ENCODE data around the gene ZFAND3. TPM values are rescaled to one million over a fixed set of nuclear protein-coding genes. Genes with fewer than 3 reads are reported as not detected.

ZFAND3 gene, protein sequence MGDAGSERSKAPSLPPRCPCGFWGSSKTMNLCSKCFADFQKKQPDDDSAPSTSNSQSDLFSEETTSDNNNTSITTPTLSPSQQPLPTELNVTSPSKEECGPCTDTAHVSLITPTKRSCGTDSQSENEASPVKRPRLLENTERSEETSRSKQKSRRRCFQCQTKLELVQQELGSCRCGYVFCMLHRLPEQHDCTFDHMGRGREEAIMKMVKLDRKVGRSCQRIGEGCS
- total RNA-seq, result 19.2 and 21.4 TPM in 2 replicates

DNA sequence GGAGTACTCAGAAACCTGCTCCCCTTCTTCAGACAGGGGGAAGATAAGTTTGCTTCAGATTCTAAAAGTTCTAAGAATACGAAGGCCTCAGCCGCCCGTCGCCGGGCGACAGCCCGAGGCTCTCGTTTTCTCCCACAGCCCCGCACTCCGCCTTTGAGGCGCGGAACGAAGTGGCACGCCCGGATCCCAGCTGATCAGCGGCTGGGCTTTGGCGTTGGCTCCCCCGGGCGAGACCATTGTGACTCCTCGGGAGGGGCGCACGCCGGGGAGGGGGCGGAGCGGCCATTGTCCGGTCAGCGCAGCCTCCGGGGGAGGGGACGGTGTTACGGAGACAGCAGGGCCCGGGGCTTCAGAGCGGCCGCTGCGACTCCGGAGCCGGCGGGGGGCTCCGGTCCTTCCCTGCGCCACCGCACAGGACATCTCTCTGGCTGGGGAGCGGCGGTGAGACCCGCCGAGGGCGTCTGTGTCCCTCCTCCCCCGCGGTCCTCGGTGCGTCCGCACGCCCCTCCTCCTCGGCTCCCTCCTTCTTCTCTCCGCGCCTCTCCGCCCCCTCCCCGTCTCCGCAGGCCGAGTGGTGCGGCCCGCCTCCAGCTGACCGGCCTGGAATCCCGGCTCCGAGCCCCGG, at the start of gene ZFAND3:
ZFAND3 (plus strand) TSS at position 551 of the 625 bp plus-strand sequence. CDS start 219 bp downstream, outside the sequence.

Other genes with a start within 250 kb of the ZFAND3 start
- 2.3 and 2.5 TPM in 2 replicates for gene MDGA1, start 121.8 kb upstream of the ZFAND3 start, total RNA-seq

Measured in regular cardiac myocyte (primary cell).